ACHN (cell line): Measurements from ENCODE around the gene NPPB.
A peak's percentile ranks its signal among the peaks of the same experiment; 100 is the strongest.

Experiments used
- DNase-seq: peaks from one replicate; pipeline ENCODE4 v3.0.0-alpha.2; 2015
- in situ Hi-C: cut with HindIII; loops from 2 replicates; pipeline ENCODE4 v1.10.0; 2017; ENCODE audit warnings: low sequenced_read_pairs, low pct_ligation_motif_present, low pct_unique_long_range_greater_than_20kb

NPPB gene

DNA sequence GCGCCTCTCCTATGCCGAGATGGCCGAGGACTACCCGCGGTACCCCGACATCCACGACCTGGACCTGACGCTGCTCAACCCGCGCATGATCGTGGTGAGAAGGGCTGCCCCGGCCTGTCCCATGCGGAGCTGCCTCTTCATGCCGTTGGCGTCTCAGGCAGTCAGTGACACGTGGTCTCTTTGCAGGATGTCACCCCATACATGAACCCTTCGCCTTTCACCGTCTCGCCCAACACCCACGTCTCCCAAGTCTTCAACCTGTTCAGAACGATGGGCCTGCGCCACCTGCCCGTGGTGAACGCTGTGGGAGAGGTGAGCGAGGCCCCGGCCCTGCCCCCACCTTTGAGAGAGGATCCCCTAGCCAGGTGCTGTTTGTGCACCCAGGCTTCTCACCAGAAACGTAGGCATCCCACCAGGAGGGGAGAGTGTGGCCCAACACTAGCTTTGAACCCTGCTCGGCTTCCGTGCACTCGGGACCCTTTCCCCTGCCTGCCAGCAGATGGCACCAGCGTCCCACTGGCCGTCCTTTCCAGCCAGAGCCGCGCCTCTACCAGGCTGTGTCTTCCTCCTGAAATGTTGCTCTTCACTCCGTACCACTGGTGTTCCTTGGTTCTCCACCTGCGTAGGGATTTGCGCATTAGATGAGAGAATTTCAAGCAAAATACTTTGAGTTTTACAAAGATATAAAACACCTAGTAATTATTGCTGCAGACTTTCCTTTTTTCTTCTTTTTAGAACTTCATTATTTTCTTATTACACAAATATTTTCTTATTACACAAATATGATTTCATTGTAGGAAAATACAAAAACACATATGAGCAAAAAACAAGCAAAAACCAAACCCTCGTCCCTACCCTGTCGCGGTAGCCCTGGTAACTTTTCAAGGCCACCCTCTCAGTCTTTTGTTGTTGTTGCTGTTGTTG, 20.1 kb downstream of the NPPB start:
- in situ Hi-C loops, result no loop called here
- DNase-seq, result peak; percentile 48

DNA sequence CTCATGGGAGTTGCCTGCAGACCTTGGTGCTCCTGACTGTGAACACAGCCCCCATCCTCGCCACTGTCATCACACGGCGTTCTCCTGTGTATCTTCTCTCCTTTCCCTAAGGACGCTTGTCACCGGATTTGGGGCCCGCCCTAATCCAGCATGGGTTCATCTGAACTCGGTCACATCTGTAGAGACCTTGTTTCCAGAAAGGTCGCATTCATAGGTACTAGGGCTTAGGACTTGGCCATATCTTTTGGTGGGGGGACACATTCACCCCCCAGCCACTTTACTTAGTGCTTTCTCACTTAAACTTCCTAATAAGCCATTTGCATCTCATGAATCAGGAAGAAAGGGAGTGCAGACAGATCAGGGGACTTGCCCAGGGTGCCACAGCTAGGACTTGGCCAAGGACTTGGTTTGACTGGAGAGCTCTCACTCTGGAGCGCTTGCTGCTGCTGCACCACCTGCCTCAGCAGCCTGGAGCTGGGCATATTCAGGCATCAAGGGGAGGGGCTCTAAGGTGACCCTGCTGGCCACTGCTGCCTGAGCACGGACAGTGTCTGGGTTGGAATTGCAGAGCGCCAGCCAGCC, 20.9 kb downstream of the NPPB start:
- no peak for DNase-seq
- in situ Hi-C loops, result no loop called here

DNA sequence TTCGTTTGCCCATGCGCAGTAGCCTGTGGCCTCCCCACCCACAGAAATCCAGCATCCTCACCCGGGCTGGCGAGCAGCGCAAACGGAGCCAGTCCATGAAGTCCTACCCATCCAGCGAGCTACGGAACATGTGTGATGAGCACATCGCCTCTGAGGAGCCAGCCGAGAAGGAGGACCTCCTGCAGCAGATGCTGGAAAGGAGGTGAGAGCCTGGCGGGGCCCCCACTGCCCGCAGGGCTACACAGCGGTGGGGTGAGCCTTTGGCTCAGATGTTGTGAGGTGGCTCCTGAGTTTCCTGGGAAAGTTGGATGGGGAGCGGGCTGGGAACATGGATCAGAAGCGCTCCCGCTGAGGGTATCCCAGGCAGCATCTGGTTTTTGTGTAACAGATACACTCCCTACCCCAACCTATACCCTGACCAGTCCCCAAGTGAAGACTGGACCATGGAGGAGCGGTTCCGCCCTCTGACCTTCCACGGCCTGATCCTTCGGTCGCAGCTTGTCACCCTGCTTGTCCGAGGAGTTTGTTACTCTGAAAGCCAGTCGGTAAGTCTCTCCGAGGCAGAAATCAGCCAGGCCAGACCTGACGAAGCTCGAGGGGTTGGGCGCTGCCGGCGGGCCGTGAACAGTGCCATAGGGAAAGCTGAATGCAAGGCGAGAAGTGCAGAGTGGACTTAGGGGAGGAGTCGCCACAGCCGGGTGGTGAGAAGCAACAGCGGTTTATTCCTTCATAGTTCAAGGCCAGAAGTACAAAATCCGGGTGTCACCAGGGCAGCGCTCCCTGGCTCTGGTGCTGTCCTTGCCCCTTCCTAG, 21.6 kb downstream of the NPPB start:
- no peak for DNase-seq
- in situ Hi-C loops, result no loop called here

DNA sequence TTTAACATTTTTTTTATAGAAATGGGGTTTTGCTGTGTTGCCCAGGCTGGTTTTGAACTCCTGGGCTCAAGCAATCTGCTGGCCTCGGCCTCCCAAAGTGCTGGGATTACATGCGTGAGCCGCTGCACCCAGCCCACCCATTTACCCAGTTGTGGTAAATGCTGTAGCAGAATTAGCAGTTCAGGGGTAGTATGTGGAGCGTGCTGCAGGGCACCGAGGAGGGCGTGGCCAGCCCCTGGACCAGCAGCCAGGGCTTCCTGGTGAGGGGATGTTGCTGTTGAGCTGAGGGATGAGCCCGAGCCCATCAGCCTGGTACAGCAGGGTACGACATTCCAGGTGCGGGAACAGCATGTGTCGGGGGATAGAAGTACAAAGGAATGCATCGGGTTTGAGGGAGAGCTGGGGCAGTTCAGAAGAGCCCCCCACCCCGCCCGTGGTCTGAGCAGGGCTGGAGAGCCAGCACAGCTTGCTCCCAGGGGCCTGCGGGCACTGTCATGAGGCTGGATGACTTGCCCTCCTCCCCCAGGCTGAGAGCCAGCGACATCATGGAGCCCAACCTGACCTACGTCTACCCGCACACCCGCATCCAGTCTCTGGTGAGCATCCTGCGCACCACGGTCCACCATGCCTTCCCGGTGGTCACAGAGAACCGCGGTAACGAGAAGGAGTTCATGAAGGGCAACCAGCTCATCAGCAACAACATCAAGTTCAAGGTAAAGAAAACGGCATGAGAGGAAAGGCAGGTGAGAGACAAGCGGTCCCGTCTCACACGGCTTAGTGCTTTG, 23.1 kb downstream of the NPPB start:
- no peak for DNase-seq
- in situ Hi-C loops, result no loop called here

DNA sequence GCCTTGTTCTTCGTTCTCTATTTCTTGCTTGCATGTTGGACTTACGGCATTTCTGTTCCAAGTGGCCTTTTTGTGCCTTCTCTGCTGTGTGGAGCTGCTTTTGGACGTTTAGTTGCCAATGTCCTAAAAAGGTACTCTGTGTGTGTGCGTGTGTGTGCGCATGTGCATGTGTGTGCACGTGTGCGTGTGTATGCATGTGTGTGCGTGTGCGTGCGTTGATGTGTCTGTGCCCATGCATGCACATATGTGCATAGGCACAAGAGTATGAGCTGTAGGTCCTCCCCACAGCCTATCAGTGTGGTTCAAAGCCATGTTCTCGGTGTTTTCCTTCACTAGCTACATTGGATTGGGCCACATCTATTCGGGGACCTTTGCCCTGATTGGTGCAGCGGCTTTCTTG, 24.8 kb downstream of the NPPB start:
- in situ Hi-C loops, result no loop called here
- no peak for DNase-seq

DNA sequence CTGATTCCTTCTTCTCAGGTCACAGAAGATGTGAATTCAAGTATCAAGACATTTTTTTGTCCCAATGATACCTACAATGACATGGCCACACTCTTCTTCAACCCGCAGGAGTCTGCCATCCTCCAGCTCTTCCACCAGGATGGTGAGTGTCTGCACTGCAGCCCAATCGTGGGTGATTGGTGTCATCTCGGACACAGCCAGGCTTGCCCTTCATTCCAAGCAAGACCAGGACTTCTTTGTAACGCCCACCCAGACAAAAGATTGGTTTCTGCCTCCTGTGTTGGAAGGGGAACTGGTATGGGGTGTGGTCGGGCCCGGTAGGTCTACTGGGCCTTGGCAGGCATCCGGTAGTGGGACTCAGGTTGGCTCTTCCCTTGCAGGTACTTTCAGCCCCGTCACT, 25.2 kb downstream of the NPPB start:
- in situ Hi-C loops, result no loop called here
- DNase-seq, result no peak

DNA sequence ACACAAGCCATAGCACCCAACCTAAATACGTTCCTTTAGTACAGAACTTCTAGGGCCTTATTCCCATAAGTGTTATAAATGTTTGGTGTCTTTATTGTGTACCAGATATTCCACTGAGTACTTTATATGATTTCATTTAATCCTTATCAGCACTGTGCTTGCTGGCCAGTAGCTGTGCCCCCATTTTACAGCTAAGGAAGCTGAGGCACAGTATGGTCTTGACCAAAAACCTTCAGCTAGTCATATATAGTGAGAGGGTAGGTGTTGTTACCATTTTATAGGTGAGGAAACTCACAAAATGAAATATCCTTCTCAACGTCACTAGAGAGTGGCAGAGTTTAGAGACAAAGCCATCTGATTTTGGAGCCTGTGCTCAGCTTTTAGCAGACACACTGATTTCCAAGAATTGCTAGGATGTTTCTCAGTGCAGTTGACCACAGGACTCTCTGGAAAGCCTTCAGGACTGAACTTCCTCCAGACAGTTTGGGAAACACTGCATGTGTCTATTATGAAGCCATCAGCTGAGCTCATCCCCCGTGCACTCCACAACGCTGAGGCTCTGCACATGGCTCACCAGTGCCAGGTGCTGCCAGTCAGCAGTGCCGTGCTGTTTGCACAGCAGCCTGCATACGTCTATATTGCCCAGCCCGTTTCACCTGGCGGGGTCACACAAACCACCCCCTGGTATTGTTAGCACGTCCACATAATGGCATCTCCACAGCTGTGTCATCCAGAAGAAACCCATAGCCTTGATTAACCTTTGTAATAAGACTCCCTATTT, 26.6 kb downstream of the NPPB start:
- no peak for DNase-seq
- in situ Hi-C loops, result no loop called here

DNA sequence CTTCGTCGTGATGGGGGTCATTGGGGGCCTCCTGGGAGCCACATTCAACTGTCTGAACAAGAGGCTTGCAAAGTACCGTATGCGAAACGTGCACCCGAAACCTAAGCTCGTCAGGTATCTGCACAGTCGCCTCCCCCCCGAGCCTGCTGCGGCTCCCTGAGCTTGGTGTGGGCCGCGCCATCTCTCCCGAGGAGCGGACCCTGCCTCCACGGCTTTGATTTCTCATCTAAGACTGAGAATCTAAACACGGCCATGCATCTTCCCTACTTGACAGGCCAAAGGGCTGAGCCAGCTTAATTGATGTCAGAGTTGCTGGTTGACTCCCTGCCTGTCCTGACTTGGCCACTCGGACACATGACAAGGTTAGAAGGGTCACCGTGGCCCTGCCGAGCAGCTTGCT, 30.2 kb downstream of the NPPB start:
- in situ Hi-C loops, result no loop called here
- no peak for DNase-seq

DNA sequence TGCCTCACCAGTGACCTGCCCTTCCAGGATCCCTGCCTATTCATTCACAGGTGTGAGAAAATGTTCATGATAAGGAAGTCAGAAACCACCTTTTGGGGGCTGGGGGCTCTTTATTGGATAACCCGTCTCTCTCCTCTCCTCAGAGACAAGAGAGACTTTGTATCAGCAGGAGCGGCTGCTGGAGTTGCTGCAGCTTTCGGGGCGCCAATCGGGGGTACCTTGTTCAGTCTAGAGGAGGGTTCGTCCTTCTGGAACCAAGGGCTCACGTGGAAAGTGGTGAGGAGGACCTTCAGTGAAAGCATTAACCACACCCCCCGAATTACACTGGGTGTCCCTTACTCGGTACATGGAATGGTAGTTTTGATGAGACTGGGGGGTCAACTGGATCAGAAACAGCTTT, 31.8 kb downstream of the NPPB start:
- in situ Hi-C loops, result no loop called here
- DNase-seq, result no peak

DNA sequence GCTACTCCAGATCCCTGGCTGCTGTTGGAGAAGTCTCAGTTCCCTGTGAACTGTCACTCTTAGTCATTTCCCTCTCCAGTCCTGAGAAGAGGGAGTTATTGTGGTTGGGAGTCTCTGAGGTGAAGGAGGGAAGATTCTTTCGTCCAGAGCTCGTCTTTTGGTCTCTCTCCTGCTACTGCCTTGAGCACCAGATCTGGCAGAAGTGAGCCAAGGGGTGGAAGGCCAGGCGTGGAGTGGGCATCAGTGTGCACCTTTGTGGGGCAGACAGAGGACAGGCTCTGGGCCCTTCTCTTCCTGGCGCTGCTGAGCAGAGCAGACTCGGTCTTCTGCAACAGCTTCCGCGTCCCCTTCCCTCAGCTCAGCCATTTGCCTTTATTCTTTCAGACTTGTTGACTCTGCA, 33.6 kb downstream of the NPPB start:
- in situ Hi-C loops, result no loop called here
- DNase-seq, result no peak

DNA sequence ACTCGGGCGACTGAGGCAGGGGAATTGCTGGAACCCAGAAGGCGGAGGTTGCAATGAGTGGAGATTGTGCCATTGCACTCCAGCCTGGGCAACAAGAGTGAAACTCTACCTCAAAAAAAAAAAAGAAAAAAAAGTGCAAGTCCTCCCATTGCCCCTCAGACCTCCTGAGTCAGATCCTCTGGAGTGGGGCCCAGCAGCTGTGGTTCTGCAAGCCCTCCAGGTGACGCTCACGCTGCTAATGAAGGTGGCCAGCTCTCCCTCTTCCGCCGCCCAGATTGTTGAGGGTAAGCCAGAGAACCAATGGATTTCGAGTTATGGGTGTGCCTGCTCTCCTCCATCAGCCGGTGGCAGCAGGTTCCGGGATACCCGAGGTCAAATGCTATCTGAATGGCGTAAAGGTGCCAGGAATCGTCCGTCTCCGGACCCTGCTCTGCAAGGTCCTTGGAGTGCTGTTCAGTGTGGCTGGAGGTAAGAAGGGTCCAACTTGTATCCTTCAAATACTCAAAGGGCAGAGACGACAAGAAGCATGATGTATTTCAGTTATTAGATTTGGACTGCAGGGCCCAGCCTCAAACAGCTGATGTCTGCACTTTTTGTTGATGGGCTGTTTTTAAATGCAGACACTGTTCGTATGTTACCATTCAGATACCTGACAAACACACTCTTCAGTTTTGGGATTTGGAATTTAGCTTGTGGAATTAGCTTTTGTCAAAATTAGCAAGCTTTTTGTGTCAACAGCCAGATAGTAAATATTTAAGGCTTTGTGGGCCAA, 35.2 kb downstream of the NPPB start:
- DNase-seq, result no peak
- in situ Hi-C loops, result no loop called here

DNA sequence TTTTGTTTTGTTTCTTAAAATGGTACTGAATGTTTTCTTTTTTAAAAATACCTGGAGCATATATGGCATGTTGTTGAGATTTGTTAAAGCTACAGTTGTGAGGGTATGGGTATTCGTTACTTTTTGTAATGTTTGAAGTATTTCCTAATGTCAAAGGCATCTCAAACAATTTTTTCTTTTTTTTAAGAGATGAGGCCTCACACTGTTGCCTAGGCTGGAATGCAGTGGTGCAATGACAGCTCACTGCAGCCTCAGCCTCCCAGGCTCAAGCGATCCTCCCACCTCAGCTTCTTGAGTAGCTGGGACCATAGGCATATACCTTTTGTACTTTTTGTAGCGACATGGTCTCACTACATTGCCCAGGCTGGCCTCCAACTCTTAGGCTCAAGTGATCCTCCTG, 36.7 kb downstream of the NPPB start:
- no peak for DNase-seq
- in situ Hi-C loops, result no loop called here

DNA sequence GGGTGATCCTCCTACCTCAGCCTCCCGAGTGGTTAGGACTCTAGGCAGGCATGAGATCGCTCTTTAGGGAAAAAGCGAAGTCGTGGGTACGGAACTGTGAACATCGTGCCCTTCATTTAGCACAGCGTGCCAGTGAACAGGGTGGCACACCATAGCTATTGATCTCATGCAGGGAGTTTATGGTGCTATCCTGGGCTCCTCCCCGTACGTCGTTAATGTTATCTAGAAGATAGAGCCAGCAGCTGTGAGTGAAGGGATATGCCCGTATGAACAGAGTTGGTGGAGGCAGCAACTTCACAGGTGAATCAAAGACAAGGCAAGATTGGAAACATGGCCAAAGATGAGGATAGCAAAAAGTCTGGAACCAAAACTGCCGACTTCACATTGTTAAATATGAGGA, 41.6 kb downstream of the NPPB start:
- DNase-seq, result no peak
- in situ Hi-C loops, result no loop called here

DNA sequence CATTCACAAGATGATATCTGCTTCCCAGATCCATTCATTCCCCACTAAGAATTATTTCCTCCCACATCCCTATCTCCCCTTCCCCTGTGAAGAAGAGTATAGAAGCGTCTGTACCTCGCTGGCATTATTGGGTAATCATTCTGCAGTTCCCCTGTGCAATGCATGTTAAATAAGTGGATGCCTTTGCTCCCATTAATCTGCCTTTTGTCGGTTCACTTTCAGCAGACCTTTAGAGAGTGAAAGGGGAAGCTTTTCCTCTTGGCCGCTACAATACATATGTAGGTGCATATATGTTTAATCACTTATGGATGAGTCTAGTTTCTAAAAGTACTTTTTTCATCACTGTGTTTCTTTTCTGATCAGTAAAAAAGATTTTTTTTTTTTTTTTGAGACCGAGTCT, 45.7 kb downstream of the NPPB start:
- in situ Hi-C loops, result no loop called here
- DNase-seq, result no peak
